PC-3 (cell line): Measurements from ENCODE around the gene UNC93B1. TPM values are rescaled to one million over a fixed set of nuclear protein-coding genes. Genes with fewer than 3 reads are reported as not detected.

Experiments used
- ATAC-seq: fragments of 200-7000 bp; cut with Tn5 transposase; 2 replicates; pipeline ENCODE4 v1.9.1; 2020; ENCODE audit warnings: mild to moderate bottlenecking, moderate library complexity
- BruUV-seq: library from RNA; stranded (reverse); fragments of 400-500 nt; replicated peaks from 2 replicates; lab custom pipeline; 2021; lab: Mats Ljungman, UMichigan
- CTCF ChIA-PET: fragments of 300-600 bp; sonication (Branson Sonifier 250); formaldehyde crosslinking; loops from one replicate; lab custom pipeline; 2022; ENCODE audit warnings: antibody characterized with exemption; lab: Charles Lee
- POLR2A ChIA-PET: fragments of 300-600 bp; sonication (Branson Sonifier 250); formaldehyde crosslinking; loops from one replicate; lab custom pipeline; 2022; ENCODE audit warnings: antibody characterized with exemption; ENCODE audit not compliant: unreplicated experiment; lab: Charles Lee
- DNase-seq: peaks from one replicate; pipeline ENCODE4 v3.0.0-alpha.2; 2015
- H2AFZ ChIP-seq: fragments of 300-600 bp; sonication (generic); 2 replicates; pipeline ENCODE4 v1.6.0; 2016; ENCODE audit warnings: antibody characterized with exemption, low read length
- H3F3A ChIP-seq: fragments of 300-600 bp; sonication (generic); one replicate; pipeline ENCODE4 v1.6.0; 2017; ENCODE audit warnings: antibody characterized with exemption, low read length, control low read depth, mild to moderate bottlenecking; ENCODE audit not compliant: unreplicated experiment
- H3K27ac ChIP-seq: fragments of 300-600 bp; sonication (generic); 2 replicates; pipeline ENCODE4 v1.5.1; 2016; ENCODE audit warnings: mild to moderate bottlenecking, low read length
- H3K27me3 ChIP-seq: fragments of 300-600 bp; sonication (generic); 2 replicates; pipeline ENCODE4 v1.6.1; 2016; ENCODE audit warnings: low read length, mixed read lengths
- H3K36me3 ChIP-seq: fragments of 300-600 bp; sonication (generic); 2 replicates; pipeline ENCODE4 v1.6.1; 2016; ENCODE audit warnings: low read depth, mixed run types, low read length, mixed read lengths
- H3K4me1 ChIP-seq: fragments of 300-600 bp; sonication (generic); 2 replicates; pipeline ENCODE4 v1.5.1; 2016; ENCODE audit warnings: low read length; ENCODE audit not compliant: insufficient read depth
- H3K4me2 ChIP-seq: fragments of 300-600 bp; sonication (generic); 2 replicates; pipeline ENCODE4 v1.6.0; 2016; ENCODE audit warnings: low read length
- H3K4me3 ChIP-seq: fragments of 300-600 bp; sonication (generic); 2 replicates; pipeline ENCODE4 v1.5.1; 2016; ENCODE audit warnings: mild to moderate bottlenecking, low read length, mixed read lengths
- H3K79me2 ChIP-seq: fragments of 300-600 bp; sonication (generic); 2 replicates; pipeline ENCODE4 v1.6.1; 2017; ENCODE audit warnings: low read length, mixed read lengths
- H3K9ac ChIP-seq: fragments of 300-600 bp; sonication (generic); 2 replicates; pipeline ENCODE4 v1.6.0; 2016; ENCODE audit warnings: mild to moderate bottlenecking, low read length
- H3K9me2 ChIP-seq: fragments of 300-600 bp; sonication (generic); replicated peaks from 2 replicates; pipeline ENCODE4 v1.6.1; 2016; ENCODE audit warnings: mixed run types, low read length, mixed read lengths
- H3K9me3 ChIP-seq: fragments of 300-600 bp; sonication (generic); 2 replicates; pipeline ENCODE4 v1.6.1; 2016; ENCODE audit warnings: low read length, mixed read lengths
- H4K20me1 ChIP-seq: fragments of 300-600 bp; sonication (generic); 2 replicates; pipeline ENCODE4 v1.6.1; 2016; ENCODE audit warnings: low read length, mixed read lengths
- CTCF ChIP-seq: fragments of 300-600 bp; sonication (generic); conservative IDR thresholded peaks from 2 replicates; pipeline ENCODE4 v1.5.1; 2017; ENCODE audit warnings: antibody characterized with exemption, low read depth, mild to moderate bottlenecking, low read length
- EZH2 ChIP-seq: fragments of 300-600 bp; sonication (generic); IDR thresholded peaks from one replicate; pipeline ENCODE4 v1.6.1; 2017; ENCODE audit warnings: antibody characterized with exemption, mild to moderate bottlenecking, low read length; ENCODE audit not compliant: unreplicated experiment
- EZH2phosphoT487 ChIP-seq: fragments of 300-600 bp; sonication (generic); IDR thresholded peaks from 2 replicates; pipeline ENCODE4 v1.6.1; 2018; ENCODE audit warnings: mild to moderate bottlenecking, antibody characterized with exemption, low read length, borderline replicate concordance
- intact Hi-C: fragments of 100-400 bp; cut with micrococcal nuclease; formaldehyde crosslinking; loops from 2 replicates; pipeline ENCODE4 v1.9.0; 2023
- total RNA-seq: library from RNA; depleted of rRNA; stranded (reverse); fragments of >200 nt; gene quantifications from 2 replicates; pipeline ENCODE4 v1.2.3, GENCODE V29; 2014

Gene UNC93B1
- total RNA-seq, 1 experiment from 2014 or later: 66.8 TPM

DNA sequence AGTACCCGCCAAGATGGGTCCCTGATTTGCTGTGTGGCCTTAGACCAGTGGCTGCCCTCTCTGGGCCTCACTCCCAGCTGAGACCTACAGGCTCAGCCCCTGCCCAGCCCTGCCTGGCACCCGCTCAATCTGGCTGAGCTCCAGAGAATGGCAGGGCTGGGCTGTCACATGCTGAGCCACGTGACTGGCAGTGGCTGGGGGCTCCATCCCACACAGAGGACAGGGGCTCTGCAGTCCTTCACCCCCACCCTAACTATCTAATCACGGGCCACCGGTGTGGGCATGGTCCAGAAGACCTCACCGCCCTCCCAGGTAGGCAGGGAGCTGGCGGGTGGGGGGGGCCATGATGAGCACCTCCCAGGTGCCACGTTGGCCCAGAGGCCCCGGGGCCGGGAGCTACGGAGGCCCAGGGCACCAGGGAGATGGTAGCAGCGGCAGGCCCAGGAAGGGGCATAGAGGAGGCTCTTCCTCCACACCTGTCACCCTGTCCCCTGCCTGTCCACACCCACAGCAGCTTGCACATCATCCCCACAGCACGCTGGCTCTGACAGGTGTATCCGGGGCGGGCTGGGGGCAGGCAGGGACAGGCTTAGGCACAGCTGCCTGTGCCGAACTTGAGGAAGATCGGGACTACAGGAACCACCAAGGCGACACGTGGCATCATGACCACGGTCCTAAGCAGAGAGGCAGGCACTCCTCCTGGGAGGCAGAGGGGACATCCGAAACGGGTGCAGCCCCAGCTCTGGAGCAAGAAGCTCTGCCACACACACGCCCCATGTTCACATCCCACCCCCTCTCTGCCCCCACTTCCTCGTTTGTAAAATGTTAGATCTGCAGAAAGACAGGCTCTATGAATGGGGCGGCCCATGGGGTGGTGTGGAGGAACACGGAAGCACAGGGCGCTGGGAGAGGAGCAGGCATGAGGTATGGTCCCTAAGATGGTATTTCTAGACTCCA is 4.8 kb upstream of the UNC93B1 start:
- ATAC-seq: no peak
- no TSS peak for BruUV-seq
- Histone ChIP-seq H3K9me3 (no peaks in the 10 kb centered on the region), H3K9ac (no peak overlapping the region), H3K9me2 (no peaks in the 10 kb centered on the region), H4K20me1 (no peaks in the 10 kb centered on the region), H3K4me2 (no peak overlapping the region), H3K27ac (peak overlapping the region; percentile 96; the same call in 1 of the 2 replicates), H3K36me3 (no peaks in the 10 kb centered on the region), H3K4me3 (no peak overlapping the region), H2AFZ (no peak overlapping the region), H3K27me3 (no peaks in the 10 kb centered on the region), H3K4me1 (peaks cover 52% of the 10 kb centered on the region), H3K79me2 (peaks cover 24% of the 10 kb centered on the region), H3F3A (peaks cover 7% of the 10 kb centered on the region)
- TF ChIP-seq EZH2phosphoT487 (no peak), EZH2 (no peak), CTCF (no peak)
- POLR2A ChIA-PET: no interaction called here
- CTCF ChIA-PET: no interaction called here
- no peak for DNase-seq
- intact Hi-C loops: loop anchor here (1.0 kb wide), 1 partner anchor 13 kb away; no protein-coding TSS in a partner anchor

- no TSS peak for BruUV-seq
- CTCF ChIA-PET: no interaction called here
- Histone ChIP-seq H3K4me3 (no peak overlapping the region), H3F3A (peaks cover 3% of the 10 kb centered on the region), H3K4me2 (no peak overlapping the region), H3K27ac (no peak overlapping the region), H3K4me1 (peaks cover 48% of the 10 kb centered on the region), H2AFZ (no peak overlapping the region), H3K27me3 (no peaks in the 10 kb centered on the region), H3K9ac (no peak overlapping the region), H3K9me2 (no peaks in the 10 kb centered on the region), H4K20me1 (no peaks in the 10 kb centered on the region), H3K79me2 (peaks cover 22% of the 10 kb centered on the region), H3K36me3 (no peaks in the 10 kb centered on the region), H3K9me3 (no peaks in the 10 kb centered on the region)
- no peak for ATAC-seq
- DNase-seq: no peak
- intact Hi-C loops: no loop called here
- no peak for TF ChIP-seq EZH2phosphoT487
- no peak for TF ChIP-seq CTCF
- TF ChIP-seq EZH2: no peak
- POLR2A ChIA-PET: no interaction called here
Observed at GRCh38 chr11:68007498-68008380, 3.8 kb upstream of the UNC93B1 start.
